Panc1 (cell line): ENCODE data around the gene PDE1C. TPM values are rescaled to one million over a fixed set of nuclear protein-coding genes. Genes with fewer than 3 reads are reported as not detected.

Source experiments
- ATAC-seq: fragments of 200-7000 bp; cut with Tn5 transposase; 2 replicates; pipeline ENCODE4 v1.9.1; 2020; ENCODE audit warnings: mild to moderate bottlenecking, moderate library complexity
- BruUV-seq: library from RNA; stranded (reverse); fragments of 400-500 nt; replicated peaks from 2 replicates; lab custom pipeline; 2021; lab: Mats Ljungman, UMichigan
- CTCF ChIA-PET: fragments of 300-600 bp; sonication (Branson Sonifier 250); formaldehyde crosslinking; loops from one replicate; lab custom pipeline; 2022; ENCODE audit warnings: antibody characterized with exemption; lab: Charles Lee
- POLR2A ChIA-PET: fragments of 300-600 bp; sonication (Branson Sonifier 250); formaldehyde crosslinking; loops from one replicate; lab custom pipeline; 2022; ENCODE audit warnings: antibody characterized with exemption; lab: Charles Lee
- DNase-seq: peaks from one replicate; pipeline ENCODE4 v3.0.0-alpha.2; 2010; ENCODE audit warnings: low read depth, low spot score
- H3K27ac ChIP-seq: 2 replicates; pipeline ENCODE4 v1.5.1; 2011; ENCODE audit warnings: mild to moderate bottlenecking, low read length, inconsistent platforms
- H3K27me3 ChIP-seq: fragments of 200-500 bp; sonication (Bioruptor generic); 2 replicates; pipeline ENCODE4 v1.6.0; 2014; ENCODE audit warnings: low read length, inconsistent platforms; ENCODE audit not compliant: control insufficient read depth, insufficient read depth
- H3K36me3 ChIP-seq: fragments of 200-500 bp; sonication (Bioruptor generic); 2 replicates; pipeline ENCODE4 v1.5.1; 2014; ENCODE audit warnings: inconsistent platforms, mild to moderate bottlenecking, low read length, moderate library complexity; ENCODE audit not compliant: control insufficient read depth, insufficient read depth
- H3K4me1 ChIP-seq: 2 replicates; pipeline ENCODE4 v1.5.1; 2011; ENCODE audit warnings: inconsistent platforms, mild to moderate bottlenecking, low read length, moderate library complexity; ENCODE audit not compliant: control insufficient read depth, insufficient read depth
- H3K4me3 ChIP-seq, 2 experiments: 2 replicates each; pipeline ENCODE4 v1.5.1; 2011 to 2012; ENCODE audit warnings: low read depth in 2 of 2, low read length in 2 of 2, mild to moderate bottlenecking in 2 of 2, inconsistent platforms in 1 of 2, moderate library complexity in 1 of 2
- H3K9me3 ChIP-seq: fragments of 200-500 bp; sonication (Bioruptor generic); 2 replicates; pipeline ENCODE4 v1.5.1; 2014; ENCODE audit warnings: low read depth, mild to moderate bottlenecking, inconsistent platforms, low read length, moderate library complexity; ENCODE audit not compliant: control insufficient read depth, insufficient read depth
- POLR2AphosphoS5 ChIP-seq: IDR thresholded peaks from 2 replicates; pipeline ENCODE4 v1.6.1; 2012; ENCODE audit warnings: mild to moderate bottlenecking, low read depth, low read length, moderate library complexity
- SIN3A ChIP-seq: IDR thresholded peaks from 2 replicates; pipeline ENCODE4 v1.6.1; 2012; ENCODE audit warnings: low read depth, mild to moderate bottlenecking, low read length, moderate library complexity, borderline replicate concordance; ENCODE audit not compliant: insufficient read depth
- TCF7L2 ChIP-seq: IDR thresholded peaks from 2 replicates; pipeline ENCODE4 v1.6.1; 2011; ENCODE audit warnings: mild to moderate bottlenecking, low read depth, low read length, inconsistent platforms
- in situ Hi-C: cut with HindIII; loops from 2 replicates; pipeline ENCODE4 v1.10.0; 2016; ENCODE audit warnings: low sequenced_read_pairs, low pct_unique_long_range_greater_than_20kb
- intact Hi-C: fragments of 100-400 bp; cut with micrococcal nuclease; formaldehyde crosslinking; loops from one replicate; pipeline ENCODE4 v1.10.0; 2022; ENCODE audit not compliant: unreplicated experiment
- total RNA-seq: library from RNA; stranded (reverse); gene quantifications from one replicate; pipeline ENCODE4 v1.2.1, GENCODE V29; 2021; ENCODE audit not compliant: unreplicated experiment
- TF ChIP-seq, protein P1 (sequence below): fragments of 450-650 bp; IDR thresholded peaks from 2 replicates; pipeline ENCODE4 v1.5.1; 2017; ENCODE audit warnings: mild to moderate bottlenecking
- TF ChIP-seq, protein P2 (sequence below), 2 experiments: IDR thresholded peaks; 2 replicates each; pipeline ENCODE4 v1.6.1; 2011 to 2012; ENCODE audit warnings: low read depth in 2 of 2, control low read depth in 1 of 2, low read length in 1 of 2, mild to moderate bottlenecking in 1 of 2, moderate library complexity in 1 of 2; ENCODE audit not compliant: insufficient read depth in 1 of 2

PDE1C gene
- total RNA-seq, 1 experiment from 2014 or later: not detected

DNA sequence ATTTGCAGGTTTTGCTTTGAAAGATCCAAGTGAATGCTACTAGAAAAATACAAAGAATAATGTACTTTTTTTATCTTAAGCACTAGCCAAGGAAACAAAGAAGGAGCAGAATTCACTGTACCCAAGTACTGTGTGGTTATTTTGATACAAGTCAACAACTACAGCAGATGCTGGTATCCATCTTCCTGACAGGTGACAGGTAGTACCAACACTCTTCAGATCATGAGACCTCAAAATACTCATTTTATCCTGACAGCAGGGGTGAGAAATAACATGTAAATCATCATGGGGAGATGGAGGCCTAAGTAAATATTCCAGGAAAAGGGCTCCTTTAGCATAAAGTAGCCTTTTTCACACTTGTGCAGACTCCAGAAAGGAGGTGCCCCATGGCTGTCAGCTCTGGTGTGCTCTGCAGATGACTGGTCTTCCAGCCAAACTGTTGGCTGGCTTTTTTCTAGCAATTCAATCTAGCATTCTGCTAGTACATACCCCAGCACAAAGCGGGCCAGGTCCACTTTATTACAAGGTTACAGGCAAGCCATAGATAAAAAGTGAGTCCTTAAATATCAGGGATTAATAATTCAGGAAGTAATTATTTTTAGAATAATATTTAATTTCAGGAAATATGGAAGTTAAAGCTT is 90.4 kb downstream of the PDE1C start:
- in situ Hi-C loops: no loop called here
- H3K27me3 ChIP-seq: no peaks in the 10 kb centered on the region

DNA sequence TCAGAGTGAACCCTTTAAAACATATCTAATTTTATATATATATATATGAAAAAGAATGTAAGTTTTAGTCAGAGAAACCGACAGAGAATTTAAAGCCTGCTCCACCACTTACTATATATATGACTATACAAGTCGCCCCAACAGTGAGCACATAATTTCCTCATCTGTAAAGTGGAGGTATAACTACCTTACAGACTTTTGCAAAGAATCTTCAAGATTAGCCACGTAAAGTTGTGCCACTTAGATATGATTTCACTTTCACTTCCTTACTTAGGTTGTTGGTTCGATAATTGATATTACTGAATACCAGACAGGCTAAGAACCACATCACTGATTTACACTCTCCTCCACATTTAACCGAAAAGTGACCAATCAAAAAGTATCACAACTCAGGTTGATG is 94.7 kb downstream of the PDE1C start:
- ATAC-seq: no peak
- POLR2A ChIA-PET: no interaction called here
- Histone ChIP-seq H3K4me1 (no peaks in the 10 kb centered on the region), H3K36me3 (no peaks in the 10 kb centered on the region), H3K27ac (no peak overlapping the region), H3K9me3 (no peaks in the 10 kb centered on the region), H3K4me3 (no peak overlapping the region), H3K27me3 (no peaks in the 10 kb centered on the region)
- no peak for DNase-seq
- TF ChIP-seq SIN3A: no peak
- TF ChIP-seq, protein P1, sequence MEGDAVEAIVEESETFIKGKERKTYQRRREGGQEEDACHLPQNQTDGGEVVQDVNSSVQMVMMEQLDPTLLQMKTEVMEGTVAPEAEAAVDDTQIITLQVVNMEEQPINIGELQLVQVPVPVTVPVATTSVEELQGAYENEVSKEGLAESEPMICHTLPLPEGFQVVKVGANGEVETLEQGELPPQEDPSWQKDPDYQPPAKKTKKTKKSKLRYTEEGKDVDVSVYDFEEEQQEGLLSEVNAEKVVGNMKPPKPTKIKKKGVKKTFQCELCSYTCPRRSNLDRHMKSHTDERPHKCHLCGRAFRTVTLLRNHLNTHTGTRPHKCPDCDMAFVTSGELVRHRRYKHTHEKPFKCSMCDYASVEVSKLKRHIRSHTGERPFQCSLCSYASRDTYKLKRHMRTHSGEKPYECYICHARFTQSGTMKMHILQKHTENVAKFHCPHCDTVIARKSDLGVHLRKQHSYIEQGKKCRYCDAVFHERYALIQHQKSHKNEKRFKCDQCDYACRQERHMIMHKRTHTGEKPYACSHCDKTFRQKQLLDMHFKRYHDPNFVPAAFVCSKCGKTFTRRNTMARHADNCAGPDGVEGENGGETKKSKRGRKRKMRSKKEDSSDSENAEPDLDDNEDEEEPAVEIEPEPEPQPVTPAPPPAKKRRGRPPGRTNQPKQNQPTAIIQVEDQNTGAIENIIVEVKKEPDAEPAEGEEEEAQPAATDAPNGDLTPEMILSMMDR: no peak
- no peak for TF ChIP-seq TCF7L2
- TF ChIP-seq POLR2AphosphoS5: no peak
- TF ChIP-seq, protein P2, sequence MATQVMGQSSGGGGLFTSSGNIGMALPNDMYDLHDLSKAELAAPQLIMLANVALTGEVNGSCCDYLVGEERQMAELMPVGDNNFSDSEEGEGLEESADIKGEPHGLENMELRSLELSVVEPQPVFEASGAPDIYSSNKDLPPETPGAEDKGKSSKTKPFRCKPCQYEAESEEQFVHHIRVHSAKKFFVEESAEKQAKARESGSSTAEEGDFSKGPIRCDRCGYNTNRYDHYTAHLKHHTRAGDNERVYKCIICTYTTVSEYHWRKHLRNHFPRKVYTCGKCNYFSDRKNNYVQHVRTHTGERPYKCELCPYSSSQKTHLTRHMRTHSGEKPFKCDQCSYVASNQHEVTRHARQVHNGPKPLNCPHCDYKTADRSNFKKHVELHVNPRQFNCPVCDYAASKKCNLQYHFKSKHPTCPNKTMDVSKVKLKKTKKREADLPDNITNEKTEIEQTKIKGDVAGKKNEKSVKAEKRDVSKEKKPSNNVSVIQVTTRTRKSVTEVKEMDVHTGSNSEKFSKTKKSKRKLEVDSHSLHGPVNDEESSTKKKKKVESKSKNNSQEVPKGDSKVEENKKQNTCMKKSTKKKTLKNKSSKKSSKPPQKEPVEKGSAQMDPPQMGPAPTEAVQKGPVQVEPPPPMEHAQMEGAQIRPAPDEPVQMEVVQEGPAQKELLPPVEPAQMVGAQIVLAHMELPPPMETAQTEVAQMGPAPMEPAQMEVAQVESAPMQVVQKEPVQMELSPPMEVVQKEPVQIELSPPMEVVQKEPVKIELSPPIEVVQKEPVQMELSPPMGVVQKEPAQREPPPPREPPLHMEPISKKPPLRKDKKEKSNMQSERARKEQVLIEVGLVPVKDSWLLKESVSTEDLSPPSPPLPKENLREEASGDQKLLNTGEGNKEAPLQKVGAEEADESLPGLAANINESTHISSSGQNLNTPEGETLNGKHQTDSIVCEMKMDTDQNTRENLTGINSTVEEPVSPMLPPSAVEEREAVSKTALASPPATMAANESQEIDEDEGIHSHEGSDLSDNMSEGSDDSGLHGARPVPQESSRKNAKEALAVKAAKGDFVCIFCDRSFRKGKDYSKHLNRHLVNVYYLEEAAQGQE (IDR thresholded peaks at IDR 0.05; ENCODE audit: insufficient read depth in 1 of 2, low read depth in 2 of 2, low read length in 1 of 2): no peak
- BruUV-seq: no TSS peak
- in situ Hi-C loops (no loop called here), intact Hi-C loops (no loop called here)
- CTCF ChIA-PET: no interaction called here

More for the DNA sequence above, 90.4 kb downstream of the PDE1C start:
- no peaks in the 10 kb centered on the region for H3K9me3 ChIP-seq
- ATAC-seq: no peak
- H3K27ac ChIP-seq: no peak overlapping the region
- no peak for DNase-seq
- H3K36me3 ChIP-seq: no peaks in the 10 kb centered on the region
- intact Hi-C loops: no loop called here
- POLR2A ChIA-PET: no interaction called here
- BruUV-seq: no TSS peak
- no peak for TF ChIP-seq SIN3A
- TF ChIP-seq, protein P2 (IDR thresholded peaks at IDR 0.05; ENCODE audit: insufficient read depth in 1 of 2, low read depth in 2 of 2, low read length in 1 of 2): no peak
- TF ChIP-seq, protein P1: no peak
- TF ChIP-seq POLR2AphosphoS5: no peak
- TF ChIP-seq TCF7L2: no peak
- CTCF ChIA-PET: no interaction called here
- H3K4me1 ChIP-seq: no peaks in the 10 kb centered on the region
- no peak overlapping the region for H3K4me3 ChIP-seq
